HepG2 (cell line): ENCODE results near the gene TGDS. TPM values are rescaled to one million over a fixed set of nuclear protein-coding genes. Genes with fewer than 3 reads are reported as not detected.

Experiments
- ATAC-seq: fragments of 200-7000 bp; cut with Tn5 transposase; 3 replicates; pipeline ENCODE4 v1.9.1; 2020; ENCODE audit warnings: mild to moderate bottlenecking, moderate library complexity
- BruUV-seq: library from RNA; stranded (reverse); fragments of 400-500 nt; replicated peaks from 2 replicates; lab custom pipeline; 2021; lab: Mats Ljungman, UMichigan
- CTCF ChIA-PET: fragments of 300-600 bp; formaldehyde crosslinking; extraction: SDS; loops from one replicate; lab custom pipeline; 2021; ENCODE audit warnings: low total read pairs, inconsistent platforms, low intra/inter-chr PET ratio; lab: Yijun Ruan, JAX
- POLR2A ChIA-PET: fragments of 350-600 bp; sonication (Branson Sonifier 250); formaldehyde crosslinking; loops from one replicate; lab custom pipeline; 2020; ENCODE audit warnings: antibody characterized with exemption, inconsistent platforms; lab: Yijun Ruan, JAX
- DNase-seq: peaks from one replicate; pipeline ENCODE4 v3.0.0-alpha.2; 2015; ENCODE audit warnings: low spot score
- FAIRE-seq: peaks from 3 replicates; lab custom pipeline; 2011; peaks lifted over from hg19 to GRCh38; lab: Jason Lieb, UNC
- H2AFZ ChIP-seq: one replicate; pipeline ENCODE4 v1.6.1; 2011; ENCODE audit warnings: low read length, inconsistent platforms
- H3K27ac ChIP-seq: fragments of 300-600 bp; 3 replicates; pipeline ENCODE4 v1.8.0; 2011; ENCODE audit warnings: mixed run types, mild to moderate bottlenecking, mixed read lengths, low read length, inconsistent platforms; ENCODE audit not compliant: insufficient read depth; ENCODE audit errors: extremely low read length
- H3K27me3 ChIP-seq, 2 experiments: fragments of 200-600 bp in 1 of 2; 2 replicates in 1 of 2; 3 replicates in 1 of 2; pipeline versions ENCODE4 v1.6.0 to v1.8.0; 2011; ENCODE audit warnings: low read length in 2 of 2, mild to moderate bottlenecking in 2 of 2, moderate library complexity in 2 of 2, inconsistent platforms in 1 of 2; ENCODE audit not compliant: insufficient read depth in 2 of 2, control insufficient read depth in 1 of 2
- H3K36me3 ChIP-seq, 2 experiments: fragments of 200-600 bp in 1 of 2; replicated peaks in 1 of 2; 2 replicates in 1 of 2; 3 replicates in 1 of 2; pipeline versions ENCODE4 v1.5.1 to v1.8.0; 2011; ENCODE audit warnings: low read length in 2 of 2, inconsistent platforms in 1 of 2; ENCODE audit not compliant: insufficient read depth in 2 of 2, control insufficient read depth in 1 of 2
- H3K4me1 ChIP-seq: 2 replicates; pipeline ENCODE4 v1.5.1; 2012; ENCODE audit warnings: low read length, inconsistent platforms; ENCODE audit not compliant: insufficient read depth
- H3K4me2 ChIP-seq: 2 replicates; pipeline ENCODE4 v1.6.0; 2011; ENCODE audit warnings: low read depth, low read length, inconsistent platforms
- H3K4me3 ChIP-seq, 3 experiments: fragments of 200-600 bp in 1 of 3; sonication (generic), shearing (Covaris generic) in 1 of 3; replicated peaks in 1 of 3; 2 replicates each; pipeline ENCODE4 v1.5.1; 2011 to 2016; ENCODE audit warnings: low read length in 3 of 3, inconsistent platforms in 2 of 3, low read depth in 2 of 3, mild to moderate bottlenecking in 2 of 3, control low read depth in 1 of 3, mixed read lengths in 1 of 3; ENCODE audit not compliant: insufficient read depth in 1 of 3
- H3K79me2 ChIP-seq: one replicate; pipeline ENCODE4 v1.6.1; 2011; ENCODE audit warnings: low read length, inconsistent platforms; ENCODE audit not compliant: insufficient read depth
- H3K9ac ChIP-seq: 2 replicates; pipeline ENCODE4 v1.6.0; 2011; ENCODE audit warnings: mild to moderate bottlenecking, low read depth, low read length, inconsistent platforms; ENCODE audit not compliant: insufficient read depth
- H3K9me3 ChIP-seq: 2 replicates; pipeline ENCODE4 v1.5.1; 2012; ENCODE audit warnings: mild to moderate bottlenecking, low read length
- H4K20me1 ChIP-seq: 2 replicates; pipeline ENCODE4 v1.6.0; 2011; ENCODE audit warnings: inconsistent platforms, mild to moderate bottlenecking, low read length, moderate library complexity; ENCODE audit not compliant: insufficient read depth
- ATF7 ChIP-seq, 2 experiments: fragments of 450-650 bp in 1 of 2; sonication (generic) in 1 of 2; formaldehyde crosslinking in 1 of 2; IDR thresholded peaks; 2 replicates each; pipeline versions ENCODE4 v1.4.0 to v1.6.1; 2016 to 2020; ENCODE audit warnings: antibody characterized with exemption in 1 of 2, mild to moderate bottlenecking in 1 of 2, missing genetic modification reagents in 1 of 2
- CTCF ChIP-seq: sonication (generic); formaldehyde crosslinking; IDR thresholded peaks from 2 replicates; pipeline ENCODE4 v1.5.0; 2020; ENCODE audit warnings: mild to moderate bottlenecking, missing genetic modification reagents, moderate library complexity
- DNMT1 ChIP-seq: sonication (generic); formaldehyde crosslinking; IDR thresholded peaks from 2 replicates; pipeline ENCODE4 v1.5.1; 2020; ENCODE audit warnings: mild to moderate bottlenecking, missing genetic modification reagents
- JDP2 ChIP-seq: sonication (generic); formaldehyde crosslinking; IDR thresholded peaks from 2 replicates; pipeline ENCODE4 v1.8.1; 2022; ENCODE audit warnings: missing genetic modification reagents, borderline replicate concordance
- SIN3A ChIP-seq: IDR thresholded peaks from 2 replicates; pipeline ENCODE4 v1.6.1; 2011; ENCODE audit warnings: low read depth, mild to moderate bottlenecking, control low read depth, low read length, borderline replicate concordance
- SOX6 ChIP-seq, 2 experiments: fragments of 450-650 bp in 1 of 2; sonication (generic) in 1 of 2; formaldehyde crosslinking in 1 of 2; IDR thresholded peaks; 2 replicates each; pipeline versions ENCODE4 v1.4.0 to v1.6.1; 2017 to 2020; ENCODE audit warnings: antibody characterized with exemption in 1 of 2, mild to moderate bottlenecking in 1 of 2, missing genetic modification reagents in 1 of 2
- SRY ChIP-seq: sonication (generic); formaldehyde crosslinking; IDR thresholded peaks from 2 replicates; pipeline ENCODE4 v1.8.0; 2022; ENCODE audit warnings: mild to moderate bottlenecking, missing genetic modification reagents
- ZNF350 ChIP-seq: sonication (generic); formaldehyde crosslinking; IDR thresholded peaks from 2 replicates; pipeline ENCODE4 v1.4.0; 2020; ENCODE audit warnings: mild to moderate bottlenecking, low read depth, missing genetic modification reagents, borderline replicate concordance
- ZNF546 ChIP-seq: sonication (generic); formaldehyde crosslinking; conservative IDR thresholded peaks from 2 replicates; pipeline ENCODE4 v1.8.1; 2023; ENCODE audit warnings: mild to moderate bottlenecking, missing genetic modification reagents
- WGBS: methylation state at CpG from one replicate; pipeline ENCODE4 v1.1.6; 2017; ENCODE audit warnings: low lambda C conversion rate; 5-methylcytosine and 5-hydroxymethylcytosine counted together
- in situ Hi-C: cut with HindIII; loops from 2 replicates; pipeline ENCODE4 v1.10.0; 2017; ENCODE audit warnings: low pct_unique_long_range_greater_than_20kb; ENCODE audit not compliant: extremely low pct_ligation_motif_present
- intact Hi-C: fragments of 100-400 bp; cut with micrococcal nuclease; formaldehyde crosslinking; loops from one replicate; pipeline ENCODE4 v1.10.0; 2022; ENCODE audit not compliant: unreplicated experiment
- polyA plus RNA-seq, 8 experiments: library from polyadenylated mRNA; depleted of rRNA in 3 of 8; stranded (reverse) in 7 of 8; unstranded in 1 of 8; fragments of >200 nt; fragmentation: Illumina TruSeq in 4 of 8; extraction: Trizol in 4 of 8; gene quantifications; 2 replicates each; pipeline versions ENCODE4 v1.2.1 to v1.2.3, GENCODE V29; 2011 to 2016; ENCODE audit warnings: low read depth in 4 of 8, missing spikeins in 1 of 8, mixed read lengths in 1 of 8; ENCODE audit not compliant: insufficient read depth in 1 of 8
- total RNA-seq, 5 experiments: library from RNA; depleted of rRNA; stranded (reverse); fragments of >200 nt; fragmentation: Illumina TruSeq; extraction: Trizol; gene quantifications; 2 replicates each; pipeline ENCODE4 v1.2.3, GENCODE V29; 2016; ENCODE audit warnings: low read depth in 1 of 5
- TF ChIP-seq, protein P1 (sequence below): sonication (generic); formaldehyde crosslinking; IDR thresholded peaks from 2 replicates; pipeline ENCODE4 v1.8.0; 2022; ENCODE audit warnings: mild to moderate bottlenecking, missing genetic modification reagents; ENCODE audit not compliant: insufficient replicate concordance
- TF ChIP-seq, protein P2 (sequence below): sonication (generic); formaldehyde crosslinking; conservative IDR thresholded peaks from 2 replicates; pipeline ENCODE4 v1.8.0; 2022; ENCODE audit warnings: missing genetic modification reagents

TGDS gene
- total and polyA plus RNA-seq, 2 of the 13 experiments (the other 11 are each of a cell fraction or from before 2014, with no cell fraction given) = 15.5 to 17.9 TPM

- Histone ChIP-seq H3K27ac (no peak overlapping the region), H3K79me2 (no peaks in the 10 kb centered on the region), H2AFZ (no peak overlapping the region), H3K4me2 (no peak overlapping the region), H3K4me1 (peaks cover 31% of the 10 kb centered on the region), H3K27me3 (no peaks in the 10 kb centered on the region), H3K4me3 (no peak overlapping the region), H3K9ac (no peak overlapping the region), H4K20me1 (no peaks in the 10 kb centered on the region), H3K36me3 (no peaks in the 10 kb centered on the region), H3K9me3 (no peaks in the 10 kb centered on the region)
- BruUV-seq = no TSS peak
- POLR2A ChIA-PET = no interaction called here
- intact Hi-C loops (no loop called here), in situ Hi-C loops (no loop called here)
- no peak for DNase-seq
- FAIRE-seq = no peak
- ATAC-seq = no peak
- TF ChIP-seq CTCF (CRISPR knock-in tag) (no peak), SIN3A (no peak), ATF7 (IDR thresholded peaks at IDR 0.05) (peak; percentile 63; the same call in 1 of the 2 replicates), ATF7 (CRISPR knock-in tag; IDR thresholded peaks at IDR 0.05) (no peak)
- CTCF ChIA-PET = no interaction called here
- 87% methylated on average over 5 of the region's 5 CpGs for WGBS
These were observed 43.9 kb downstream of the TGDS start for GRCh38 chr13:94552095-94552494.

DNA sequence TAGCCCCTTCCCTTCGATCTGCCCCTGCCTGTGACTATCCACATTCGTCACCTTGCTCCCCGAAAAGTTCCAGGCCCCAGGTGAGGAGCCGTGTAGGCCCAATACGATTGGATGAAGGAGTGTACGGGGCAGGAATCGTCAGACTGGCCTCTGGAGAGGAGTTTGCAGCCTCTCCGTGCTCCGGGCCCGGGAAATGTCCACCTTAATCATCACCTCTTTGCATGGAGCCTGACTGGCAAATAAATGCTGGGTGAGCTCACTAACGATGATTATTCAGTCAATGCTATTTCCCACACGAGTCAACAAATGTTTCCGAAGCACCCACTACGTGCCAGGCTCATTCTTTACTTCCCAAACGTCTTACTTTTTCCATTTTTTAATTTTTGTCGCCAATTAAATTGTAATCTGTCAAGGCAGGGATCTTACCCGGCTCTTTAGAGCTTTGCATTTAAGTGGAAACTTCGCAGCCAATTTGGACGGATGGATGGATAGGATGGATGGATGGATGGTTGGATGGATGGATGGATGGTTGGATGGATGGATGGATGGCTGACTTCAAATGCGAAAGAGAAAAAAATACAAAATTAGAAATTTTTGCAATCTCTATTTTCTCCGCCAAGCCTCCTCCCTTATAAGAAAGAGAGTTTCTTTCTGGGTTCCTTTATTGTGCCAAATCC lies 45.8 kb downstream of the TGDS start:
- Histone ChIP-seq H3K27ac (peak overlapping the region; percentile 74), H3K79me2 (no peaks in the 10 kb centered on the region), H3K9me3 (0 out of 2 replicates have a peak, but pooled peaks cover 3% of the 10 kb centered on the region), H3K4me1 (peaks cover 33% of the 10 kb centered on the region), H3K4me2 (peak overlapping the region; percentile 93), H3K27me3 (no peaks in the 10 kb centered on the region), H3K4me3 (peak overlapping the region; percentile 72 to 92 (median 83)), H2AFZ (peak overlapping the region; percentile 88), H3K9ac (peak overlapping the region; percentile 72), H4K20me1 (no peaks in the 10 kb centered on the region), H3K36me3 (no peaks in the 10 kb centered on the region)
- BruUV-seq = no TSS peak
- ATAC-seq = peak; percentile 60
- in situ Hi-C loops (no loop called here), intact Hi-C loops (no loop called here)
- FAIRE-seq = no peak
- WGBS = 28% methylated on average over 16 of the region's 21 CpGs
- peak; percentile 21 for DNase-seq
- ChIA-PET POLR2A (interaction anchor here (1.7 to 2.4 kb wide), 2 partner anchors 46 to 50 kb away, joined by 5 to 22 read pairs; partner anchors contain the start of gene TGDS), CTCF (no interaction called here)
- 0 out of 2 replicates have a peak, but pooled peaks have one; percentile 0 for TF ChIP-seq DNMT1 (CRISPR knock-in tag)
- no peak for TF ChIP-seq JDP2 (CRISPR knock-in tag)
- TF ChIP-seq, protein P1, sequence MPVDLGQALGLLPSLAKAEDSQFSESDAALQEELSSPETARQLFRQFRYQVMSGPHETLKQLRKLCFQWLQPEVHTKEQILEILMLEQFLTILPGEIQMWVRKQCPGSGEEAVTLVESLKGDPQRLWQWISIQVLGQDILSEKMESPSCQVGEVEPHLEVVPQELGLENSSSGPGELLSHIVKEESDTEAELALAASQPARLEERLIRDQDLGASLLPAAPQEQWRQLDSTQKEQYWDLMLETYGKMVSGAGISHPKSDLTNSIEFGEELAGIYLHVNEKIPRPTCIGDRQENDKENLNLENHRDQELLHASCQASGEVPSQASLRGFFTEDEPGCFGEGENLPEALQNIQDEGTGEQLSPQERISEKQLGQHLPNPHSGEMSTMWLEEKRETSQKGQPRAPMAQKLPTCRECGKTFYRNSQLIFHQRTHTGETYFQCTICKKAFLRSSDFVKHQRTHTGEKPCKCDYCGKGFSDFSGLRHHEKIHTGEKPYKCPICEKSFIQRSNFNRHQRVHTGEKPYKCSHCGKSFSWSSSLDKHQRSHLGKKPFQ (CRISPR knock-in tag) = no peak
- no peak for TF ChIP-seq ZNF546 (CRISPR knock-in tag)
- no peak for TF ChIP-seq SOX6 (IDR thresholded peaks at IDR 0.05)
- TF ChIP-seq SOX6 (CRISPR knock-in tag; IDR thresholded peaks at IDR 0.05) = peak; percentile 8; the same call in 1 of the 2 replicates
- TF ChIP-seq ZNF350 (CRISPR knock-in tag) = 0 out of 2 replicates have a peak, but pooled peaks have one; percentile 15
- no peak for TF ChIP-seq SRY
- TF ChIP-seq, protein P2, sequence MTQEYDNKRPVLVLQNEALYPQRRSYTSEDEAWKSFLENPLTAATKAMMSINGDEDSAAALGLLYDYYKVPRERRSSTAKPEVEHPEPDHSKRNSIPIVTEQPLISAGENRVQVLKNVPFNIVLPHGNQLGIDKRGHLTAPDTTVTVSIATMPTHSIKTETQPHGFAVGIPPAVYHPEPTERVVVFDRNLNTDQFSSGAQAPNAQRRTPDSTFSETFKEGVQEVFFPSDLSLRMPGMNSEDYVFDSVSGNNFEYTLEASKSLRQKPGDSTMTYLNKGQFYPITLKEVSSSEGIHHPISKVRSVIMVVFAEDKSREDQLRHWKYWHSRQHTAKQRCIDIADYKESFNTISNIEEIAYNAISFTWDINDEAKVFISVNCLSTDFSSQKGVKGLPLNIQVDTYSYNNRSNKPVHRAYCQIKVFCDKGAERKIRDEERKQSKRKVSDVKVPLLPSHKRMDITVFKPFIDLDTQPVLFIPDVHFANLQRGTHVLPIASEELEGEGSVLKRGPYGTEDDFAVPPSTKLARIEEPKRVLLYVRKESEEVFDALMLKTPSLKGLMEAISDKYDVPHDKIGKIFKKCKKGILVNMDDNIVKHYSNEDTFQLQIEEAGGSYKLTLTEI (CRISPR knock-in tag) = no peak
